ENCODE data around the gene CCDC9.

GRCh38 chr19:47210689-47211316 lies 45.5 kb upstream of the CCDC9 start:
- TF ChIP-seq EZH2 (IDR thresholded peaks at IDR 0.05; ENCODE audit: borderline replicate concordance, low read length) (no peak), CTCF (IDR thresholded peaks at IDR 0.05; ENCODE audit: low read length) (peak; percentile 79)
